Stomach (tissue), 9 donors: ENCODE results near the gene OR2T1. TPM values are rescaled to one million over a fixed set of nuclear protein-coding genes. Genes with fewer than 3 reads are reported as not detected.
"Not testable (repeated sequence)": the region's sequence is repeated elsewhere in the genome, so short reads cannot be mapped to it uniquely, and the experiment has no call there.

Experiments
- DNase-seq, 2 donors: peaks; one replicate each; pipeline versions ENCODE4 v3.0.0 to v3.0.0-alpha.2; 2013 to 2019
- H3K27ac ChIP-seq, 5 donors: fragments of 200-600 bp in 4 of 5; sonication (generic) in 4 of 5; one replicate each; pipeline ENCODE4 v1.5.1; 2013 to 2019; ENCODE audit warnings: mild to moderate bottlenecking in 1 of 5, moderate library complexity in 1 of 5
- H3K27me3 ChIP-seq, 3 donors: fragments of 200-600 bp; sonication (generic); one replicate each; pipeline ENCODE4 v1.5.1; 2017 to 2019; ENCODE audit warnings: mixed run types in 1 of 3
- H3K36me3 ChIP-seq, 4 donors: fragments of 200-600 bp; sonication (generic); 1 replicate in 3 of 4; 2 replicates in 1 of 4; pipeline ENCODE4 v1.5.1; 2016 to 2019
- H3K4me1 ChIP-seq, 4 donors: fragments of 200-600 bp; sonication (generic); one replicate each; pipeline ENCODE4 v1.5.1; 2016 to 2019
- H3K4me3 ChIP-seq, 4 donors: fragments of 200-600 bp; sonication (generic) in 3 of 4; one replicate each; pipeline ENCODE4 v1.5.1; 2016 to 2019; ENCODE audit warnings: mild to moderate bottlenecking in 1 of 4
- H3K9me3 ChIP-seq, 4 donors: fragments of 200-600 bp; sonication (generic); one replicate each; pipeline ENCODE4 v1.5.1; 2016 to 2019
- WGBS, 5 donors: extraction: QIAGEN DNeasy Blood & Tissue Kit in 3 of 5; methylation state at CpG; one replicate each; pipeline versions ENCODE4 v1.1.5 to v1.1.7; 2013 to 2018; 5-methylcytosine and 5-hydroxymethylcytosine counted together
- intact Hi-C: fragments of 100-400 bp; cut with DNase I; formaldehyde crosslinking; loops from one replicate; pipeline ENCODE4 v1.15.1; 2023; ENCODE audit warnings: low total_unique reads
- polyA plus RNA-seq, 3 donors: library from polyadenylated mRNA; stranded (reverse); fragments of 200-250 nt; gene quantifications; one replicate each; pipeline ENCODE4 v1.2.3, GENCODE V29; 2013
- total RNA-seq, 5 donors: library from RNA; depleted of rRNA; stranded (reverse); fragments of >200 nt; gene quantifications; one replicate each; pipeline versions ENCODE4 v1.1.0 to v1.2.3, GENCODE V29; 2014 to 2016
- donor health status: healthy with polysubstance abuse.
- donor health status: Bipolar disorder and iron deficiency.
- donor health status: healthy.

OR2T1 gene
- total and polyA plus RNA-seq, 8 donors, result not detected

- H3K4me3 ChIP-seq, H3K9me3 ChIP-seq, H3K27me3 ChIP-seq, DNase-seq, H3K36me3 ChIP-seq, H3K27ac ChIP-seq, H3K4me1 ChIP-seq, intact Hi-C loops: not testable (repeated sequence)
- WGBS, 5 donors, result 38 to 69% (median 48%) methylated on average over 1 of the region's 1 CpG
These were observed 35.8 kb downstream of the OR2T1 start for GRCh38 chr1:248438668-248439067.

GRCh38 chr1:248439283-248439682 is 36.4 kb downstream of the OR2T1 start:
- intact Hi-C loops, DNase-seq, H3K27ac ChIP-seq, H3K36me3 ChIP-seq, H3K27me3 ChIP-seq, H3K4me3 ChIP-seq, H3K4me1 ChIP-seq, H3K9me3 ChIP-seq: not testable (repeated sequence)
- 58 to 70% (median 66%) methylated on average over 5 of the region's 5 CpGs for WGBS, 5 donors

- H3K27me3 ChIP-seq, H3K36me3 ChIP-seq, intact Hi-C loops, H3K4me1 ChIP-seq, H3K9me3 ChIP-seq, H3K4me3 ChIP-seq, DNase-seq, H3K27ac ChIP-seq: not testable (repeated sequence)
- 44 to 81% (median 73%) methylated on average over 1 of the region's 2 CpGs for WGBS, 5 donors
These were observed 39.8 kb downstream of the OR2T1 start for GRCh38 chr1:248442500-248443277.

GRCh38 chr1:248444603-248445002 is 41.8 kb downstream of the OR2T1 start:
- H3K4me1 ChIP-seq, DNase-seq, H3K36me3 ChIP-seq, H3K27ac ChIP-seq, H3K27me3 ChIP-seq, H3K9me3 ChIP-seq, H3K4me3 ChIP-seq, intact Hi-C loops: not testable (repeated sequence)
- WGBS, 5 donors, result 64 to 81% (median 77%) methylated on average over 4 of the region's 4 CpGs

- WGBS, 5 donors, result 57 to 80% methylated on average over 1 to 2 of the region's 2 CpGs; no CpG with 5 or more reads in 3 of the 5 donors
- H3K9me3 ChIP-seq, DNase-seq, intact Hi-C loops, H3K4me3 ChIP-seq, H3K4me1 ChIP-seq, H3K27ac ChIP-seq, H3K36me3 ChIP-seq, H3K27me3 ChIP-seq: not testable (repeated sequence)
These were observed 42.6 kb downstream of the OR2T1 start, which contains the start of gene OR2T2 for GRCh38 chr1:248445399-248445798. OR2T2 (plus strand) TSS chr1:248445637; CDS start chr1:248452798, 7,161 bp downstream.

- H3K27me3 ChIP-seq, DNase-seq, H3K9me3 ChIP-seq, H3K4me1 ChIP-seq, H3K27ac ChIP-seq, H3K4me3 ChIP-seq, intact Hi-C loops, H3K36me3 ChIP-seq: not testable (repeated sequence)
- no CpG with 5 or more reads among the region's 4 CpGs for WGBS, 5 donors
These were observed 45.7 kb downstream of the OR2T1 start for GRCh38 chr1:248448409-248449074.

- H3K27ac ChIP-seq, DNase-seq, H3K36me3 ChIP-seq, H3K27me3 ChIP-seq, H3K9me3 ChIP-seq, intact Hi-C loops, H3K4me1 ChIP-seq, H3K4me3 ChIP-seq: not testable (repeated sequence)
- WGBS, 5 donors, result 76 to 88% (median 85%) methylated on average over 5 of the region's 6 CpGs
These were observed 47.1 kb downstream of the OR2T1 start for GRCh38 chr1:248449821-248450465.

GRCh38 chr1:248450466-248451145 is 47.8 kb downstream of the OR2T1 start:
- H3K36me3 ChIP-seq, intact Hi-C loops, DNase-seq, H3K27me3 ChIP-seq, H3K4me1 ChIP-seq, H3K4me3 ChIP-seq, H3K9me3 ChIP-seq, H3K27ac ChIP-seq: not testable (repeated sequence)
- WGBS, 5 donors, result 28 to 49% (median 45%) methylated on average over 2 of the region's 5 CpGs

GRCh38 chr1:248453619-248454018 is 50.8 kb downstream of the OR2T1 start:
- intact Hi-C loops, H3K27me3 ChIP-seq, H3K27ac ChIP-seq, H3K4me3 ChIP-seq, H3K9me3 ChIP-seq, H3K4me1 ChIP-seq, DNase-seq, H3K36me3 ChIP-seq: not testable (repeated sequence)
- 87 to 95% (median 89%) methylated on average over 7 of the region's 7 CpGs; no CpG with 5 or more reads in 1 of the 5 donors for WGBS, 5 donors

GRCh38 chr1:248455045-248455444 is 52.2 kb downstream of the OR2T1 start:
- H3K4me1 ChIP-seq, H3K9me3 ChIP-seq, H3K27ac ChIP-seq, H3K36me3 ChIP-seq, intact Hi-C loops, H3K4me3 ChIP-seq, H3K27me3 ChIP-seq: not testable (repeated sequence)
- DNase-seq, result peak in 1 of 2 donors; percentile 2
- 27 to 57% (median 44%) methylated on average over 1 to 2 of the region's 4 CpGs for WGBS, 5 donors

GRCh38 chr1:248456635-248457034 is 53.8 kb downstream of the OR2T1 start:
- intact Hi-C loops, H3K36me3 ChIP-seq, H3K27me3 ChIP-seq, DNase-seq, H3K4me1 ChIP-seq, H3K9me3 ChIP-seq, H3K4me3 ChIP-seq, H3K27ac ChIP-seq: not testable (repeated sequence)
- no CpG with 5 or more reads among the region's 2 CpGs for WGBS, 5 donors
